Upper lobe of right lung (tissue), 1 donor: ENCODE measurements around the gene MYH10. TPM values are rescaled to one million over a fixed set of nuclear protein-coding genes. Genes with fewer than 3 reads are reported as not detected.

Experiments
- ATAC-seq: fragments of 200-7000 bp; cut with Tn5 transposase; one replicate; pipeline ENCODE4 v1.9.1; 2020; ENCODE audit warnings: mild to moderate bottlenecking, moderate library complexity
- DNase-seq: peaks from one replicate; pipeline ENCODE4 v3.0.0-alpha.2; 2020
- H3K27ac ChIP-seq: fragments of 200-600 bp; one replicate; pipeline ENCODE4 v1.8.0; 2022
- H3K27me3 ChIP-seq: fragments of 200-600 bp; one replicate; pipeline ENCODE4 v1.8.0; 2022; ENCODE audit warnings: mild to moderate bottlenecking
- H3K36me3 ChIP-seq: fragments of 200-600 bp; one replicate; pipeline ENCODE4 v1.8.0; 2022
- H3K4me1 ChIP-seq: fragments of 200-600 bp; one replicate; pipeline ENCODE4 v1.8.0; 2022
- H3K4me3 ChIP-seq: fragments of 200-600 bp; one replicate; pipeline ENCODE4 v1.8.0; 2022; ENCODE audit warnings: mild to moderate bottlenecking
- H3K9me3 ChIP-seq: fragments of 200-600 bp; one replicate; pipeline ENCODE4 v1.8.0; 2022
- intact Hi-C: fragments of 100-400 bp; cut with DNase I; formaldehyde crosslinking; loops from one replicate; pipeline ENCODE4 v1.11.0; 2022
- total RNA-seq: library from RNA; stranded (reverse); fragmentation: NEBNext Ultra II Directional; extraction: Animal tissue kit (Norgen Biotek cat#: 25700); gene quantifications from one replicate; pipeline ENCODE4 v1.2.1, GENCODE V29; 2021
- TF ChIP-seq, protein P1 (sequence below): fragments of 200-600 bp; IDR thresholded peaks from one replicate; pipeline ENCODE4 v1.8.0; 2022; ENCODE audit warnings: antibody characterized with exemption
- donor health status: DM: no; HTN: yes; CAD: no; lungs with severe emphysema.

The MYH10 gene
- total RNA-seq, 1 donor from 2014 or later = 205 TPM

GRCh38 chr17:8451933-8452614 is 178.5 kb downstream of the MYH10 start:
- Histone ChIP-seq H3K27ac (no peak overlapping the region), H3K36me3 (peaks cover 98% of the 10 kb centered on the region), H3K4me1 (no peaks in the 10 kb centered on the region), H3K9me3 (no peaks in the 10 kb centered on the region), H3K4me3 (no peak overlapping the region), H3K27me3 (no peaks in the 10 kb centered on the region)
- intact Hi-C loops = no loop called here
- DNase-seq (no peak), ATAC-seq (no peak)
- TF ChIP-seq, protein P1, sequence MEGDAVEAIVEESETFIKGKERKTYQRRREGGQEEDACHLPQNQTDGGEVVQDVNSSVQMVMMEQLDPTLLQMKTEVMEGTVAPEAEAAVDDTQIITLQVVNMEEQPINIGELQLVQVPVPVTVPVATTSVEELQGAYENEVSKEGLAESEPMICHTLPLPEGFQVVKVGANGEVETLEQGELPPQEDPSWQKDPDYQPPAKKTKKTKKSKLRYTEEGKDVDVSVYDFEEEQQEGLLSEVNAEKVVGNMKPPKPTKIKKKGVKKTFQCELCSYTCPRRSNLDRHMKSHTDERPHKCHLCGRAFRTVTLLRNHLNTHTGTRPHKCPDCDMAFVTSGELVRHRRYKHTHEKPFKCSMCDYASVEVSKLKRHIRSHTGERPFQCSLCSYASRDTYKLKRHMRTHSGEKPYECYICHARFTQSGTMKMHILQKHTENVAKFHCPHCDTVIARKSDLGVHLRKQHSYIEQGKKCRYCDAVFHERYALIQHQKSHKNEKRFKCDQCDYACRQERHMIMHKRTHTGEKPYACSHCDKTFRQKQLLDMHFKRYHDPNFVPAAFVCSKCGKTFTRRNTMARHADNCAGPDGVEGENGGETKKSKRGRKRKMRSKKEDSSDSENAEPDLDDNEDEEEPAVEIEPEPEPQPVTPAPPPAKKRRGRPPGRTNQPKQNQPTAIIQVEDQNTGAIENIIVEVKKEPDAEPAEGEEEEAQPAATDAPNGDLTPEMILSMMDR = no peak

DNA sequence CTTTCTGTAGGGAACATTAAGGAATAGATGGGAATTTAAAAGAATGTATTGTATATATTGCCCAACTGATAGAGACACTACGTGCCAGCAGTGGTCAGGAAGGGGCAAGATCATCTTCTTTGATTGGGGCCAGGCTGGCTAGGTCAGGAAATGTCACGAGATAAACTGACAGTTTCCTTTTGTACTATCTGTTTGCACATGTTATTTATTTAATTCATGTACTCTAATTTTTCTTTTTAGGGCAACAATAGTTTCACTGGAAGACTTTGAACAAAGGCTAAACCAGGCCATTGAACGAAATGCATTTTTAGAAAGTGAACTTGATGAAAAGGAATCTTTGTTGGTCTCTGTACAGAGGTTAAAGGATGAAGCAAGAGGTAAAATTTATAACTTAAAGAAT is 182.2 kb downstream of the MYH10 start:
- TF ChIP-seq, protein P1 = no peak
- no peak overlapping the region for H3K4me3 ChIP-seq
- DNase-seq (no peak), ATAC-seq (no peak)
- no peaks in the 10 kb centered on the region for H3K9me3 ChIP-seq
- intact Hi-C loops = no loop called here
- H3K36me3 ChIP-seq = peaks cover 94% of the 10 kb centered on the region
- H3K27me3 ChIP-seq = no peaks in the 10 kb centered on the region
- no peak overlapping the region for H3K27ac ChIP-seq
- H3K4me1 ChIP-seq = peaks cover 3% of the 10 kb centered on the region

DNA sequence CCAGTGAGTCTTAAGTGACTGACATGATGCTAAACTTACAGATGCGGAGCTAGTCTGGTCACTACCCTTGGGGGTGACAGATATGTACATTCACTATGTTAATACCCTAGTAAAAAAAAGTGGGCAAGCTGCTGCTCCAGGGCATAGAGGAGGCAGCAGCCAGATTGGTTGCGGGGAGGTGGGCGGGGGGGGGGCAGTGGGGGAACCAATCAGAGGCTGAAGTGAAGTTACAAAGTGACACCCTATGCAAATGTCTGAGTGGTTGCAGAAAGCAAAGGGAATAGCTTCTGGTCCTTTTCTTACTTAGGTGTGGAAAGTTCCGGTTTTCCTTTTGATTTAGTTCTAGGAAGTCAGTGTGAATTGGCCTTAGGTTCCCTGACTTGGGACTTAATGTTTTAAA is 182.7 kb downstream of the MYH10 start:
- Histone ChIP-seq H3K27me3 (no peaks in the 10 kb centered on the region), H3K4me1 (peaks cover 3% of the 10 kb centered on the region), H3K9me3 (no peaks in the 10 kb centered on the region), H3K27ac (no peak overlapping the region), H3K36me3 (peaks cover 89% of the 10 kb centered on the region), H3K4me3 (no peak overlapping the region)
- intact Hi-C loops = no loop called here
- DNase-seq (no peak), ATAC-seq (no peak)
- TF ChIP-seq, protein P1 = no peak

DNA sequence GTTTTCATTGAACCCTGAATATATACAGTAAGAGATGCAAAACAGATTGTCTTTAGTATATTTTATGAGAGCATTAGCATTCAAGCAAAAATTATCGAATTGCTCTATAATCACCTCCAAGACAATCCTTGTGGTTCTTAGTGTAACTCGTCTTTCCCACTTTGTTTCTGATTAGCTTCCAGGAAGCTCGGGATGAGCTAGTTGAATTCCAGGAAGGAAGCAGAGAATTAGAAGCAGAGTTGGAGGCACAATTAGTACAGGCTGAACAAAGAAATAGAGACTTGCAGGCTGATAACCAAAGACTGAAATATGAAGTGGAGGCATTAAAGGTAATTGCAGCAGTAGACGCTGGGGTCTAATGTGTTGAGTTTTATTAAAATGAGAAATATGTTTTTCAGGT is 185.0 kb downstream of the MYH10 start:
- no peaks in the 10 kb centered on the region for H3K27me3 ChIP-seq
- intact Hi-C loops = no loop called here
- peaks cover 16% of the 10 kb centered on the region for H3K4me1 ChIP-seq
- H3K27ac ChIP-seq = no peak overlapping the region
- peaks cover 68% of the 10 kb centered on the region for H3K36me3 ChIP-seq
- no peaks in the 10 kb centered on the region for H3K9me3 ChIP-seq
- DNase-seq (no peak), ATAC-seq (no peak)
- TF ChIP-seq, protein P1 = no peak
- H3K4me3 ChIP-seq = no peak overlapping the region

DNA sequence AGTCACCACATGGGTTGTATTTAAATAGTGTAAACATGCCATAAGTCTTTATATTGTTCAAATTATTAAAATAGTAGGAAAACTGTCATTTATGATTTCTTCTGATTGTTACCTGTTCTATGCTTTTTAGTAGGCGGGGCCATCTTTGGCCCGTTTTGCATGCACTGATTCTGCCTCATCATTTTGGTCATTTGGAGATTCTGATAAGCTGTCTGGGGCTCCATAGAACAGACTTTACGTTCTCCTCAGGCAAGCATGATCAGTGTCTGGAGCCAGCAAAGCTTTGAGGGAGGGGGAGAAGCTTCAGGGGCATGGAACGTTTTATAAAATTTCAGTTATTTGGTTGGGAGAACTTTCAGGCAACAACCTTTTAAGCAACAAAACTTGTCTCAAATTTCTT is 186.0 kb downstream of the MYH10 start:
- no peak for DNase-seq
- no peak for ATAC-seq
- intact Hi-C loops = no loop called here
- Histone ChIP-seq H3K27ac (no peak overlapping the region), H3K9me3 (no peaks in the 10 kb centered on the region), H3K4me3 (no peak overlapping the region), H3K27me3 (no peaks in the 10 kb centered on the region), H3K36me3 (peaks cover 62% of the 10 kb centered on the region), H3K4me1 (peaks cover 16% of the 10 kb centered on the region)
- TF ChIP-seq, protein P1 = no peak

DNA sequence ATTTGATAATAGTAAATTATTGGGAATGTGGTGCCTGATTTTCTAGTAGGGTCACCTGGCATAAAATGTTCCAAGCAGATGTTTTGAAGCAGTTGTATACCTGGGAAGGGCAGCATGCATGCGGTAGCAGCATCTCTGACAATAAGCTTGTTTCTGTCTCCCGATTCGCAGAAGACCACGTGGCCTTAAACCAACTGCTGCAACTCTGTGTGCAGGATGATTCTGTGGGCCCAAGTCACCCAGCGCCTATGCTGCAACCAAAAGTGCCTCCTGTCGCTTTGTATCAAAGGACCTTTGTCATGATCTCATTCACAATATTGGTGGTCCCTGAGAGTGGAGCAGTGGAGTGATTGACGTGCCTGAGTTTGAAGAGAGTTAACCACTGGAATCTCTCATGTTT is 186.8 kb downstream of the MYH10 start:
- ATAC-seq (no peak), DNase-seq (no peak)
- H3K36me3 ChIP-seq = peaks cover 62% of the 10 kb centered on the region
- H3K4me3 ChIP-seq = no peak overlapping the region
- H3K27ac ChIP-seq = no peak overlapping the region
- no peaks in the 10 kb centered on the region for H3K27me3 ChIP-seq
- peaks cover 16% of the 10 kb centered on the region for H3K4me1 ChIP-seq
- intact Hi-C loops = no loop called here
- no peaks in the 10 kb centered on the region for H3K9me3 ChIP-seq
- TF ChIP-seq, protein P1 = no peak
